ENCODE measurements around the gene TMEFF2. TPM values are rescaled to one million over a fixed set of nuclear protein-coding genes. Genes with fewer than 3 reads are reported as not detected.

Gene TMEFF2
- total RNA-seq, 1 donor from 2014 or later: 23.9 TPM

- no peak for DNase-seq
- Mint-ChIP-seq H3K36me3 (ENCODE audit: unreplicated experiment) (no peaks in the 10 kb centered on the region), H3K27ac (ENCODE audit: unreplicated experiment) (no peak overlapping the region), H3K4me1 (ENCODE audit: low read depth, unreplicated experiment) (peaks cover 4% of the 10 kb centered on the region), H3K27me3 (ENCODE audit: unreplicated experiment) (peaks cover 12% of the 10 kb centered on the region), H3K9me3 (ENCODE audit: unreplicated experiment) (peaks cover 24% of the 10 kb centered on the region), H3K4me3 (ENCODE audit: unreplicated experiment) (no peak overlapping the region)
- TF ChIP-seq CTCF (IDR thresholded peaks at IDR 0.05; ENCODE audit: partially characterized antibody, unreplicated experiment): no peak
Measured at GRCh38 chr2:192197357-192197756, 2.6 kb upstream of the TMEFF2 start.

- Mint-ChIP-seq H3K4me3 (ENCODE audit: unreplicated experiment) (peak overlapping the region; percentile 91), H3K9me3 (ENCODE audit: unreplicated experiment) (peaks cover 24% of the 10 kb centered on the region), H3K27me3 (ENCODE audit: unreplicated experiment) (peaks cover 12% of the 10 kb centered on the region), H3K36me3 (ENCODE audit: unreplicated experiment) (no peaks in the 10 kb centered on the region), H3K27ac (ENCODE audit: unreplicated experiment) (peak overlapping the region; percentile 89), H3K4me1 (ENCODE audit: low read depth, unreplicated experiment) (peaks cover 4% of the 10 kb centered on the region)
- no peak for TF ChIP-seq CTCF (IDR thresholded peaks at IDR 0.05; ENCODE audit: partially characterized antibody, unreplicated experiment)
- DNase-seq: peak; percentile 23
Measured at GRCh38 chr2:192196421-192197194, 1.9 kb upstream of the TMEFF2 start.

- DNase-seq: peak; percentile 57
- Mint-ChIP-seq H3K36me3 (ENCODE audit: unreplicated experiment) (no peaks in the 10 kb centered on the region), H3K4me1 (ENCODE audit: low read depth, unreplicated experiment) (peaks cover 4% of the 10 kb centered on the region), H3K4me3 (ENCODE audit: unreplicated experiment) (peak overlapping the region; percentile 91), H3K27ac (ENCODE audit: unreplicated experiment) (peak overlapping the region; percentile 89), H3K9me3 (ENCODE audit: unreplicated experiment) (peaks cover 24% of the 10 kb centered on the region), H3K27me3 (ENCODE audit: unreplicated experiment) (peaks cover 12% of the 10 kb centered on the region)
- TF ChIP-seq CTCF (IDR thresholded peaks at IDR 0.05; ENCODE audit: partially characterized antibody, unreplicated experiment): no peak
Measured at GRCh38 chr2:192195548-192196418, 1.1 kb upstream of the TMEFF2 start.

GRCh38 chr2:192194265-192194865, 368 bp downstream of the TMEFF2 start:
- Mint-ChIP-seq H3K4me3 (ENCODE audit: unreplicated experiment) (peak overlapping the region; percentile 91), H3K4me1 (ENCODE audit: low read depth, unreplicated experiment) (peaks cover 4% of the 10 kb centered on the region), H3K9me3 (ENCODE audit: unreplicated experiment) (peaks cover 24% of the 10 kb centered on the region), H3K27me3 (ENCODE audit: unreplicated experiment) (peaks cover 12% of the 10 kb centered on the region), H3K27ac (ENCODE audit: unreplicated experiment) (peak overlapping the region; percentile 91), H3K36me3 (ENCODE audit: unreplicated experiment) (no peaks in the 10 kb centered on the region)
- no peak for TF ChIP-seq CTCF (IDR thresholded peaks at IDR 0.05; ENCODE audit: partially characterized antibody, unreplicated experiment)
- peak; percentile 63 for DNase-seq

Measured in glutamatergic neuron (in vitro differentiated cells).